BLaER1 treated with 17β-estradiol and CSF1 and Interleukin-3, amounts not matched to agents 10 nM and 100 nM (cell line): ENCODE results near the gene GRM6.

Experiments
- H3K27ac ChIP-seq, 11 experiments: shearing (Covaris generic); formaldehyde crosslinking; 2 replicates each; pipeline ENCODE4 v1.8.1; 2022
- H3K27me3 ChIP-seq, 11 experiments: shearing (Covaris generic); formaldehyde crosslinking; 2 replicates each; pipeline ENCODE4 v1.8.1; 2022
- H3K36me3 ChIP-seq, 11 experiments: shearing (Covaris generic); formaldehyde crosslinking; 2 replicates each; pipeline ENCODE4 v1.8.1; 2022
- H3K4me1 ChIP-seq, 10 experiments: shearing (Covaris generic); formaldehyde crosslinking; 2 replicates each; pipeline ENCODE4 v1.8.1; 2022
- H3K4me2 ChIP-seq, 11 experiments: shearing (Covaris generic); formaldehyde crosslinking; 2 replicates each; pipeline ENCODE4 v1.8.1; 2022
- H3K4me3 ChIP-seq, 10 experiments: shearing (Covaris generic); formaldehyde crosslinking; 2 replicates each; pipeline ENCODE4 v1.8.1; 2022
- H3K9ac ChIP-seq, 11 experiments: shearing (Covaris generic); formaldehyde crosslinking; 2 replicates each; pipeline ENCODE4 v1.8.1; 2022
- H3K9me3 ChIP-seq, 11 experiments: shearing (Covaris generic); formaldehyde crosslinking; replicated peaks in 1 of 11; 2 replicates each; pipeline ENCODE4 v1.8.1; 2022
- H4K20me1 ChIP-seq, 11 experiments: shearing (Covaris generic); formaldehyde crosslinking; 2 replicates each; pipeline ENCODE4 v1.8.1; 2022
- Cebpa-rat ChIP-seq, 11 experiments: shearing (Covaris generic); IDR thresholded peaks; 2 replicates each; pipeline ENCODE4 v1.8.1; 2022

GRM6 gene

DNA sequence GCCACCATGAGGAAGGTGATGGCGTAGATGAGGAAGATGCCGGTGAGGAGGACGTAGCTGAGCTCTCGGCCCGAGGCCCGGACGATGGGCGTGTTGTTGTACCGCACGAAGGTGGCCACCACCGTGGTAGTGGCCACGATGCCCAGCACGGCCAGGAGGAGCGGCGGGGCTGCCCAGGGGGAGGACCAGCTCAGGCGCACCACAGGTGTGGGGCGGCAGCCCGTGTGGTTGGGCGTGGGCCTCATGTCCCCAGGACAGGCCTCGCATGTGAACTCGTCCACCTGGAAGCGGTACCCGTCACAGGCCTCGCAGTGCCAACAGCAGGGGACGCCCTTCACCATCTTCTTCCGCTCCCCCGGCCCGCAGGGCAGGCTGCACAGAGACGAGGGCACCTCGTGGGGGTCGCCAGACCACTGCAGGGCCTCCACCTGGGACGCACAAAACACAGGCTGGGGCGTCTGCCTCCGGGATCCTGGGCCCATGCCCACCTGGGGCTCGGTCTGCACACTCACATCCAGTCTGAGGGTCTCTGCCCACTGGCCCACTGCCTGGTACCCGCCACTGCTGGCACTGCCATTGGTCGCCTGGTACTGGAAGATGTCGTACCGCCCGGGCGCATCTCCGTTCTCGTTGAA is 8.7 kb downstream of the GRM6 start:
- Histone ChIP-seq H3K4me3 (no peak overlapping the region), H3K4me1 (no peaks in the 10 kb centered on the region), H3K27me3 (no peaks in the 10 kb centered on the region), H3K36me3 (no peaks in the 10 kb centered on the region), H3K4me2 (no peak overlapping the region), H3K9ac (no peak overlapping the region), H4K20me1 (no peaks in the 10 kb centered on the region), H3K27ac (no peak overlapping the region), H3K9me3 (peaks cover 88 to 98% (median 95%) of the 10 kb centered on the region in 11 experiments)
- TF ChIP-seq Cebpa-rat (IDR thresholded peaks at IDR 0.05): no peak

DNA sequence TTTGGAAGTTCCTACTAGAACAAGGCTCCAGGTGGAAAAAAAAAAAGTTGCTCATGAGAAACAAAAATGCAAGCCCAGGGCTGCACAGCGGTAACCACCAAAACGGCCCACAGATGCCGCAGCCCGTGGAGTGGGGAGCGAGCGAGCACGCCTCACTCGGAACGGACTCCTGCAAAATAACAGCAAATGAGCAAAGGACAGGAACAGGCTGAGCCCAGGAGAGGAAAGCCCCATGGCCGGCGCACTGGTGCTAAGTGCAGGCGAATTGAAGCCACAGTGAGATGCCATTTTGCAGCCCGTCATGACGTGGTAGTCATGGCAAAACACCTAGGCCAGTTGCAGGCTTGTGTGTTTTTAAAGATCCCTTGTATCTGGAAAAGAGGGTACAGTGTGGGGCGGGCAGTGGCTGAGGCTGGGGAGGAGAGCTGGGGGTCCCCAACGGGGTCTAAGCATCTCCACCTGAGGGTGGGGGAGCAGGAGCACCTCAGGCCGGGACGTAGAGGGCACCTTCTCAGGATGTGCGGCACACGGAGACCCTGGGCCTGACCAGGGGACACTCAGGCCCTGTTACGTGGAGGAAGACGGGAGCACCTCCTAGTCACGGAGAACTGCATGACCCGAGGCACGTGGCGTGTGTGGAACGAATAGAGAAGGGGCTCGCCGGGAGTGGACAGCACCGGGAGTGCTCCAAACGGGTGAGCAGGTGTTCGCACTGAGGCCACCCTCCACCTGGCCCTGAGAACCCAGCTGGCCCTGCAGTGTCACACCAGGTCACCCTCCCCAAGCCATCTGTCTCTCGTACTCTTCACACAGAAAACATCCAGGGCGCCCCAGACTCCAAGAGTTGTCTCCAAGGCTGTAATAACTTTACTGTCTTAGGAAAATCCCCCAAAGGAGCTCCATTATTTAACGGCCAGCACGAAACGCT is 10.7 kb downstream of the GRM6 start:
- Histone ChIP-seq H3K9me3 (peaks cover 90 to 98% (median 94%) of the 10 kb centered on the region in 11 experiments), H3K9ac (no peak overlapping the region), H3K4me3 (no peak overlapping the region), H3K4me2 (no peak overlapping the region), H3K27ac (no peak overlapping the region), H3K4me1 (no peaks in the 10 kb centered on the region), H3K36me3 (no peaks in the 10 kb centered on the region), H4K20me1 (no peaks in the 10 kb centered on the region), H3K27me3 (no peaks in the 10 kb centered on the region)
- TF ChIP-seq Cebpa-rat (IDR thresholded peaks at IDR 0.05): no peak

DNA sequence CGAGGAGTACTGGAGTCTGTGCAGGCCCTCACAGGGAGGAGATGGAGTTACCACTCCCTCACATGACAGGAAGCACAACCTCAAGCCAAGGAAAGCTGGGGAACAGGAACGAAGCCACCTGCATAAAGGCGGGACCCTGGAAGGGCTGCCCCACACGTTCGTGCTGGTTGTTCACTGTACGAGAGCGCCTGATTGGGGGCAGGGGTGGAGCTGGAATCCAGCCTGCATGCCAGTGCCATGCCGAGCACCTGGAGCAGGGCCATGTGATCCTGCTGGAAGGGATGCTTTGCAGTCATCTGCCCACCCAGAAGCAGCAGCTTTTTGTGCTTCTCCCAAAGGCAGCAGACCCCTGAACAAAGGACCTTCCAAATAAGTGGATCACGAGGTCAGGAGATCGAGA is 11.4 kb downstream of the GRM6 start:
- Histone ChIP-seq H3K36me3 (no peaks in the 10 kb centered on the region), H3K27ac (no peak overlapping the region), H3K4me1 (no peaks in the 10 kb centered on the region), H3K4me2 (no peak overlapping the region), H3K9me3 (peaks cover 93 to 100% (median 97%) of the 10 kb centered on the region in 11 experiments), H3K27me3 (no peaks in the 10 kb centered on the region), H4K20me1 (no peaks in the 10 kb centered on the region), H3K9ac (no peak overlapping the region), H3K4me3 (no peak overlapping the region)
- no peak for TF ChIP-seq Cebpa-rat (IDR thresholded peaks at IDR 0.05)

DNA sequence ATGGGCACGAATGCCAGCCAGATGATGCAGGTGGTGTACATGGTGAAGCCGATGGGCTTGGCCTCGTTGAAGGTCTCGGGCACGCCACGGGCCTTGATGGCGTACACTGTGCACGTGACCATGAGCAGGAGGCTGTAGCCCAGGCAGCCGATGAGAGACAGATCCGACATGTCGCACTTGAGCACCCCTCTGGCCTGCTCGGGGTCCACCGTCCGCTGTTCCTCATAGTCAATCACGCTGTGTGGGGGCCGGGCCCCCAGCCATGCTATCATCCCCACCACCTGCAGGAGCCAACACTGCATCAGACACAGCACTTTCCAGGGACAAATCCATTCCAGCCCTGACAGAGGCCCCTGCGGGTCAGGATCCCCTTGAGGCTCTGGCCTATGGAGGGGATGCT is 12.2 kb downstream of the GRM6 start:
- Histone ChIP-seq H3K27ac (no peak overlapping the region), H3K9ac (no peak overlapping the region), H3K4me3 (no peak overlapping the region), H3K36me3 (no peaks in the 10 kb centered on the region), H4K20me1 (no peaks in the 10 kb centered on the region), H3K27me3 (no peaks in the 10 kb centered on the region), H3K9me3 (peaks cover 93 to 100% (median 97%) of the 10 kb centered on the region in 11 experiments), H3K4me2 (no peak overlapping the region), H3K4me1 (no peaks in the 10 kb centered on the region)
- no peak for TF ChIP-seq Cebpa-rat (IDR thresholded peaks at IDR 0.05)

DNA sequence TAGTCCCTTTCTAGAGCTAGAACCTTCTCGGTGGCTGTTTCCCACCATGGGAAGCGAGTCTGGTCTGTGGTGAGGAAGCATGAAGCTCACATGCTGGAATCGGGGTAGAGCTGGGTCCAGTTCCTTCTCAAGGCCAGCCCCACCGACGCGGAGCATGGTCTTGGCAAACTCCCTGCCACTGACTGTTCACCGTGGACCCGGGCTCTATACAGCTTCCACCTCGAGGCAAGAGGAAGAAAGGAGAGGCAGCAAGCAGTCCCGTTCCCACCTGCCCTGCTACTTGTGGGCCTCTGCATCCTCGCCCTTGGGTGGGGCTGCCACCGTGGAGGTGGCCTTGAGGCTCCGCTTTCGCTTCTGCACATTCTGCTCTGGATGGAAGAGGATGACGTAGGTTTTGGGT is 13.7 kb downstream of the GRM6 start:
- Histone ChIP-seq H4K20me1 (no peaks in the 10 kb centered on the region), H3K4me3 (no peak overlapping the region), H3K4me2 (no peak overlapping the region), H3K36me3 (no peaks in the 10 kb centered on the region), H3K4me1 (no peaks in the 10 kb centered on the region), H3K27me3 (no peaks in the 10 kb centered on the region), H3K27ac (no peak overlapping the region), H3K9me3 (peaks cover 96 to 100% (median 99%) of the 10 kb centered on the region in 11 experiments), H3K9ac (no peak overlapping the region)
- no peak for TF ChIP-seq Cebpa-rat (IDR thresholded peaks at IDR 0.05)

DNA sequence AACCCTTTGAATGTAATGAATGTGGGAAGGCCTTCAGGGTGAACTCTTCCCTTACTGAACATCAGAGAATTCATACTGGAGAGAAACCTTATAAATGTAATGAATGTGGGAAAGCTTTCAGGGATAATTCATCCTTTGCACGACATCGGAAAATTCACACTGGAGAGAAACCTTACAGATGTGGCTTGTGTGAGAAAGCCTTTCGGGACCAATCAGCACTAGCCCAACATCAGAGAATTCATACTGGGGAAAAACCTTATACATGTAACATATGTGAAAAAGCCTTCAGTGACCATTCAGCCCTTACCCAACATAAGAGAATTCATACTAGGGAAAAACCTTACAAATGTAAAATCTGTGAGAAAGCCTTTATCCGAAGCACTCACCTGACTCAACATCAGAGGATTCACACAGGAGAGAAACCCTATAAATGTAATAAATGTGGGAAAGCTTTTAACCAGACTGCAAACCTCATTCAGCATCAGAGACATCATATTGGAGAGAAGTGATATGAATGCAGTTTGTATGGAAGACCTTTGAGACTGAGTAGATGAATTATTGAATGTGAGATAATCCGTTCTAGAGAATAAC is 29.6 kb downstream of the GRM6 start:
- Histone ChIP-seq H3K9me3 (peaks cover 99 to 100% (median 100%) of the 10 kb centered on the region in 11 experiments), H3K4me3 (no peak overlapping the region; a peak in 1 of 20 replicates), H3K4me1 (no peaks in the 10 kb centered on the region), H3K9ac (no peak overlapping the region), H3K36me3 (peaks cover 0 to 30% (median 8%) of the 10 kb centered on the region in 11 experiments; a peak in 9 of 22 replicates), H3K27ac (no peak overlapping the region), H3K27me3 (no peaks in the 10 kb centered on the region), H4K20me1 (no peaks in the 10 kb centered on the region), H3K4me2 (no peak overlapping the region)
- TF ChIP-seq Cebpa-rat (IDR thresholded peaks at IDR 0.05): no peak

DNA sequence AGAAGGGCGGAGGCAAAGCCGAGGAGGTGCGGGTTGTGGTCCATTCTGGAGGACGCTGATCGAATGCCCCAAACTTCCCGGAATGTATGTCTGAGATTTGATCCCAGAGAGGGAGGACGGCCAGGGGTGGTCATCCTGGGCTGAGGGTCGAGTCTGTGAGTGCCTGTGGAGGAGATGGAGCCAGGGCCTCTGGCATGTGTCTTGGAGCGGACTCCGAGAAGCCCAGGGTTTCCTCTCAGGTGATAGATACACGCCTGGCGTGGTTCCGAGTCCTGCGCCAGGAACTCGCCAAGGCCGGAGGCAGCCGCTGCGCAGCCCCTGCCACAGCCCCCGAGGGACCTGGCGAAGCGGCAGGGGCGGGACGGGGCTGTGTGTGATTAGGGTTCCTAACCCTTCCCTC is 53.8 kb downstream of the GRM6 start:
- no peaks in the 10 kb centered on the region for H3K27me3 ChIP-seq
- H3K4me1 ChIP-seq: no peaks in the 10 kb centered on the region
- H3K4me3 ChIP-seq: peak overlapping the region in 2 of 10 experiments; percentile 5 to 38; a peak in 1 of 20 replicates
- TF ChIP-seq Cebpa-rat (IDR thresholded peaks at IDR 0.05): no peak
- H3K27ac ChIP-seq: no peak overlapping the region
- peaks cover 99 to 100% (median 100%) of the 10 kb centered on the region in 11 experiments for H3K9me3 ChIP-seq
- no peak overlapping the region for H3K9ac ChIP-seq
- no peaks in the 10 kb centered on the region for H4K20me1 ChIP-seq
- H3K36me3 ChIP-seq: peaks cover 0 to 33% (median 9%) of the 10 kb centered on the region in 11 experiments; a peak in 7 of 22 replicates
- no peak overlapping the region for H3K4me2 ChIP-seq

DNA sequence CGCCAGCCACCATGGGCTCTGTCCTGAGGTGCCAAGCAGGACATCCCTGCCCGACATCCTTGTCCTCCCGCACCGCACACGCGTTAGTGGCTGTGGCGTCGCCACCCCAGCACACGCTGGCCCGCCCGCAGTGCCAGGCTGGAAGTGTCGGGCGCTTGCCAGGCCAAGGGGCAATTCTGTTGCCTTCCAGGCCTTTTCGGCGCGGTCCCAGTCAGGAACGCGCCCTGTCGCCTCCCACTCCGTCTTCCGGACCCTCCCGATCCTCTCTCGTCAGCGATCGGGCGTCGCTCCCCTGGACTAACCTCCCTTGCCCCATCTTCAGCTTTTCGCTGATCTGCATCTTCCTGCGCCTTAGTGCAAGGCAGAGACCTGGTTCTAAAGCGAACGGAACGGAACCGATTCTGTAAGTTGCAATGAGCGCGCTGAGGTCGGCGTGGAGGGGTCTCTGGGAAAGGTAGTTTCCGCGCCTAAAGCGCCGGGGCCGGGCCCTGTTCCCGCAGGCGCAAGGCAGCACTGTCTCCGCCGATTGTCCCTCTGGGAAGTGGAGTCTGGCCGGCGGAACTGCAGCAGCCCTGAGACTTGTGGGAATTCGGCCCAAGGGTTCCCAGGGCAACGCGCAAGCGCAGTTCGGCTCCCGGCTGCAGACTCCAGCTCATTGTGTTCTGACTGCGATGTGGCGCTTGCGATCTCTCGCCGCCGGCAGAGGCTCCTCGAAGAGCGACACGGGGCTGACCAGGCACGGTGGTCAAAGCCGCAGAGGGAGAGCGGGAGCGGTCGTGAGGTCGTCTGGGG is 54.4 kb downstream of the GRM6 start, which contains the start of gene ZNF454:
Gene ZNF454, plus strand, starts transcription at position 630 of the 792 bp plus-strand sequence. CDS start 1,594 bp downstream, outside the sequence.
- Histone ChIP-seq H3K36me3 (peaks cover 0 to 38% (median 10%) of the 10 kb centered on the region in 11 experiments; a peak in 8 of 22 replicates), H4K20me1 (no peaks in the 10 kb centered on the region), H3K4me3 (peak within 1 kb of the TSS in 3 of 10 experiments; percentile 5 to 38 (median 14); a peak in 3 of 20 replicates), H3K27me3 (no peaks in the 10 kb centered on the region), H3K4me2 (no peak within 1 kb of the TSS), H3K27ac (no peak within 1 kb of the TSS), H3K9me3 (peaks cover 99 to 100% (median 100%) of the 10 kb centered on the region in 11 experiments), H3K9ac (no peak within 1 kb of the TSS), H3K4me1 (no peaks in the 10 kb centered on the region)
- no peak for TF ChIP-seq Cebpa-rat (IDR thresholded peaks at IDR 0.05)
